ENCODE results near the gene AMPD1. TPM values are rescaled to one million over a fixed set of nuclear protein-coding genes. Genes with fewer than 3 reads are reported as not detected.

AMPD1 gene
- not detected for total RNA-seq

- H3K4me1 ChIP-seq: no peaks in the 10 kb centered on the region
- 51% methylated on average over 6 of the region's 6 CpGs for WGBS
- peaks cover 9% of the 10 kb centered on the region for H3K27me3 ChIP-seq
Observed at GRCh38 chr1:114695430-114696058, at the start of gene AMPD1. Gene AMPD1 (minus strand): TSS chr1:114695546. CDS start chr1:114695471, 75 bp downstream.

GRCh38 chr1:114741963-114742746, 46.8 kb upstream of the AMPD1 start:
- DNase-seq (ENCODE audit: low spot score in 2 of 2): no peak
- no peak overlapping the region for H3K27ac ChIP-seq
- no peaks in the 10 kb centered on the region for H3K27me3 ChIP-seq
- H3K4me1 ChIP-seq: peaks cover 2% of the 10 kb centered on the region
- no peaks in the 10 kb centered on the region for H3K9me3 ChIP-seq
- peaks cover 37% of the 10 kb centered on the region for H3K36me3 ChIP-seq
- WGBS: 94% methylated on average over 11 of the region's 11 CpGs
- H3K4me3 ChIP-seq: no peak overlapping the region
- TF ChIP-seq POLR2A (IDR thresholded peaks at IDR 0.05) (no peak), CTCF (IDR thresholded peaks at IDR 0.05) (no peak), EP300 (IDR thresholded peaks at IDR 0.05) (no peak), POLR2AphosphoS5 (IDR thresholded peaks at IDR 0.05) (no peak)

More at GRCh38 chr1:114695430-114696058, at the start of gene AMPD1:
- Histone ChIP-seq H3K4me3 (no peak within 1 kb of the TSS), H3K9me3 (no peaks in the 10 kb centered on the region), H3K36me3 (no peaks in the 10 kb centered on the region), H3K27ac (no peak within 1 kb of the TSS)
- DNase-seq (ENCODE audit: low spot score in 2 of 2): no peak
- TF ChIP-seq POLR2A (IDR thresholded peaks at IDR 0.05): no peak
- no peak for TF ChIP-seq CTCF (IDR thresholded peaks at IDR 0.05)
- no peak for TF ChIP-seq EP300 (IDR thresholded peaks at IDR 0.05)
- TF ChIP-seq POLR2AphosphoS5 (IDR thresholded peaks at IDR 0.05): no peak

- Histone ChIP-seq H3K27me3 (no peaks in the 10 kb centered on the region), H3K27ac (no peak overlapping the region), H3K4me1 (peaks cover 2% of the 10 kb centered on the region), H3K4me3 (no peak overlapping the region), H3K36me3 (peaks cover 49% of the 10 kb centered on the region), H3K9me3 (no peaks in the 10 kb centered on the region)
- TF ChIP-seq POLR2AphosphoS5 (IDR thresholded peaks at IDR 0.05) (no peak), EP300 (IDR thresholded peaks at IDR 0.05) (no peak), POLR2A (IDR thresholded peaks at IDR 0.05) (no peak), CTCF (IDR thresholded peaks at IDR 0.05) (no peak)
- 96% methylated on average over 1 of the region's 1 CpG for WGBS
- DNase-seq (ENCODE audit: low spot score in 2 of 2): no peak
Observed at GRCh38 chr1:114740331-114740730, 45.0 kb upstream of the AMPD1 start.

- TF ChIP-seq CTCF (IDR thresholded peaks at IDR 0.05): no peak
- no peak for TF ChIP-seq EP300 (IDR thresholded peaks at IDR 0.05)
- TF ChIP-seq POLR2A (IDR thresholded peaks at IDR 0.05): no peak
- TF ChIP-seq POLR2AphosphoS5 (IDR thresholded peaks at IDR 0.05): no peak
- H3K27me3 ChIP-seq: no peaks in the 10 kb centered on the region
- no peak overlapping the region for H3K27ac ChIP-seq
- DNase-seq (ENCODE audit: low spot score in 2 of 2): no peak
- no peaks in the 10 kb centered on the region for H3K9me3 ChIP-seq
- no peak overlapping the region for H3K4me3 ChIP-seq
- no peaks in the 10 kb centered on the region for H3K4me1 ChIP-seq
- WGBS: 94% methylated on average over 6 of the region's 6 CpGs
- peaks cover 73% of the 10 kb centered on the region for H3K36me3 ChIP-seq
Observed at GRCh38 chr1:114737314-114737849, 42.0 kb upstream of the AMPD1 start.

- Histone ChIP-seq H3K27me3 (no peaks in the 10 kb centered on the region), H3K9me3 (no peaks in the 10 kb centered on the region), H3K4me3 (no peak overlapping the region), H3K27ac (no peak overlapping the region), H3K4me1 (no peaks in the 10 kb centered on the region), H3K36me3 (peaks cover 82% of the 10 kb centered on the region)
- DNase-seq (ENCODE audit: low spot score in 2 of 2): no peak
- no peak for TF ChIP-seq EP300 (IDR thresholded peaks at IDR 0.05)
- no peak for TF ChIP-seq POLR2AphosphoS5 (IDR thresholded peaks at IDR 0.05)
- no peak for TF ChIP-seq POLR2A (IDR thresholded peaks at IDR 0.05)
- no peak for TF ChIP-seq CTCF (IDR thresholded peaks at IDR 0.05)
- WGBS: 86% methylated on average over 1 of the region's 1 CpG
Observed at GRCh38 chr1:114735479-114735878, 40.1 kb upstream of the AMPD1 start.
